NCI-H2227 (cell line): Measurements from ENCODE around the gene SLC35D3.
A peak's percentile ranks its signal among the peaks of the same experiment; 100 is the strongest.
"Not testable (repeated sequence)": the region's sequence is repeated elsewhere in the genome, so short reads cannot be mapped to it uniquely, and the experiment has no call there.

Source experiments
- DNase-seq: peaks from one replicate; lab custom pipeline; 2025; ENCODE audit not compliant: unreplicated experiment; lab: John Stamatoyannopoulos, UW

Gene SLC35D3, protein sequence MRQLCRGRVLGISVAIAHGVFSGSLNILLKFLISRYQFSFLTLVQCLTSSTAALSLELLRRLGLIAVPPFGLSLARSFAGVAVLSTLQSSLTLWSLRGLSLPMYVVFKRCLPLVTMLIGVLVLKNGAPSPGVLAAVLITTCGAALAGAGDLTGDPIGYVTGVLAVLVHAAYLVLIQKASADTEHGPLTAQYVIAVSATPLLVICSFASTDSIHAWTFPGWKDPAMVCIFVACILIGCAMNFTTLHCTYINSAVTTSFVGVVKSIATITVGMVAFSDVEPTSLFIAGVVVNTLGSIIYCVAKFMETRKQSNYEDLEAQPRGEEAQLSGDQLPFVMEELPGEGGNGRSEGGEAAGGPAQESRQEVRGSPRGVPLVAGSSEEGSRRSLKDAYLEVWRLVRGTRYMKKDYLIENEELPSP

GRCh38 chr6:136921936-136922684 lies at the start of gene SLC35D3:
Gene SLC35D3, plus strand, starts transcription at chr6:136922301. Its CDS starts 128 bp downstream, at chr6:136922429.
- no peak for DNase-seq

- DNase-seq, result peak; percentile 14
Observed at GRCh38 chr6:136873748-136874147, 48.4 kb upstream of the SLC35D3 start.

GRCh38 chr6:136876469-136876868 lies 45.6 kb upstream of the SLC35D3 start:
- DNase-seq, result not testable (repeated sequence)

GRCh38 chr6:136880748-136881460 lies 41.2 kb upstream of the SLC35D3 start:
- DNase-seq, result no peak

DNA sequence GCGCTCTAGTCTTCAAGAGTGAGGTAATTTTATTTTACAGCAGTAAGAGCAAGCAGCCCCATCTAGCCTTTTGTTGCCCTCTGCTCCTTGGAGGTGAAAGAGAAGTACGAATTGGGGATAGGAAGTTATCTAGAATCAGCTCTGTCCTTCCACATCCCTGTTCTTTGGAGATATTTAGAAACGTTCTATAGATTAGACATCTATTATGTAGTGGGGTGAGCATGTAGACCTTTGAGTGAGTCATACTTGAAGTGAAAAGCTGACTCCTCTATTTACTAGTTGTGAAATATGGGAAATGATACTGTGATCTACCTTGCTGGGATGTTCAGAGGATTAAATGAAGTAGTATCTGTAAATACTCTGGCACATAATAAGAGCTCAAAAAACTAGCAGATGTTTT lies 36.0 kb upstream of the SLC35D3 start:
- DNase-seq, result no peak

GRCh38 chr6:136887953-136888352 lies 34.1 kb upstream of the SLC35D3 start:
- DNase-seq, result no peak

DNA sequence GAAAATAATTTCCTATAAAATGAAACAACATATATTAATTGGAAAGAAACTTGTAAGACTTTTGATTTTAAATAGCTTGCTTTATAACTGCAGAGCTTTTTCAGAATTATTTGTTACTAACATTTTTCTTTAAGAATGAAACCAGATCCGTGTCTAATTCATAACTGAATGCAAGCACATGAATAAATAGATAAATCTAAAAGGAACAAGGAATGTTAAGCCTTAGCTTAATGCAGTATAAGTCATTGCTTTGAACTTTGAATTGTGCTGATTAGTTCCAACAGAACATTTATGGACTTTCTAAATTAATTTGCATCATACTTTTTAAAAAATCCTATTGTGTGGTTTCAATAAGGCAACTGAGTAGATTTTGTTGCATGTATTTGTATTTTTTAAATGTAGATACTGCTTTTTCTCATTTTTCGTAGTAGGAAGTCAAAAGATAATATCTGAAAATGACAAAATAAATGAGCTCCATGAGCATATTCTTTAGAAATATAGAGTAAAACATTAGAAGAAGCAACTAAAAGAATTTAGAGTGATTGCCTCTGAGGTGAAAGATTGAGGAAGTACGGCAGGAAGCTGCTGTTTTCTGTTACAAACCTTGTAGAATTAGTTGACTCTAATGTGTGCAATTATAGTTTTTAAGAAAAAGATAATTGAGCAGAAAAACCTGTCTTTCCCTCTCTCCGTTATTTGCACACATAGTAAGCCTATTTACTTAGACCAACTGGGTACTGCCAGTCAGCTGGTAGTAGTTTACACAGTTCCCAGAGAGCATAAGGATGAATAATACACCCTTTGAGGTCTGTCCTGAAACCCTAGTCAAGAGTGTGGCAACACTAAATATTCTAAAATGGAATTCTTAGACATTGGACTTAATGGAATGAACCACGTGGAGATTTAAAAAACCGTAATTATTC lies 32.6 kb upstream of the SLC35D3 start:
- no peak for DNase-seq

GRCh38 chr6:136890194-136890839 lies 31.8 kb upstream of the SLC35D3 start:
- no peak for DNase-seq

DNA sequence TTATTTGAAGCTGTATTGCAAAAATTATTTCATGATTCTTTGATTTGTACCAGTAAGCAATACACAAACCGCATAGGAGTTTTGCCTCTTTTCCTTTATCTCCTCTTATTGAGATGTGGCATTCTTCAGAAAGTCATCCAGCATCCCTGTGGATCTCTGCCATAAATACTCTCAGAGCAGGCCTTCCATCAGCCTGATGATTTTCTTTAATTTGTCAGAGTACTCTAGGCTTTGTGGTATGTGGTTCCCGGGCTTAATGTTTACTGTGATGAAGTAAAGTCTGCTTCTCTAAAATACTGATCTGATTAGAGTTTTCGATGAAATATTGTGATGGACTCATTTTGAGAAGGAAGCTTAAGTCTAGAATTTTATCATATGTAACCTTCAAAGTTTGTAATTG lies 31.1 kb upstream of the SLC35D3 start:
- no peak for DNase-seq

- no peak for DNase-seq
Observed at GRCh38 chr6:136893187-136893586, 28.9 kb upstream of the SLC35D3 start.

GRCh38 chr6:136895901-136896300 lies 26.2 kb upstream of the SLC35D3 start:
- DNase-seq, result no peak

DNA sequence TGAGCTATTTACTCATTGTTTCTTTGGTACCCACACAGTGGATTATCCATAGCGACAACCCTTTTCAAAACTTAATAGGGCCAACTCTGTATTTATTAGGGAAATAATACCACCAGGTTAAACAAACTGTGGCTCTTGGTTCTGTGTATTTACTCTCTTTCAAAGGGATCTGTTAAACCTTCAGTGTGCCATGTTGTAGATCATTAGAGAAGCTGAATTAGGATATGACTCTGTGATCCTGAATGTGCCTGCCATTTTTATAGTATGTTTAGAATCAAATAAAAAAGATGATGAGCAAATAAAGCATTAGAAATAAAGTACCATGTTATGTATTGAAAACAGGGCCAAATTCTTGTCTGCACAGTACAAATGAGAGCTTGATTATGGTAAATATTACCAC lies 25.0 kb upstream of the SLC35D3 start:
- no peak for DNase-seq

DNA sequence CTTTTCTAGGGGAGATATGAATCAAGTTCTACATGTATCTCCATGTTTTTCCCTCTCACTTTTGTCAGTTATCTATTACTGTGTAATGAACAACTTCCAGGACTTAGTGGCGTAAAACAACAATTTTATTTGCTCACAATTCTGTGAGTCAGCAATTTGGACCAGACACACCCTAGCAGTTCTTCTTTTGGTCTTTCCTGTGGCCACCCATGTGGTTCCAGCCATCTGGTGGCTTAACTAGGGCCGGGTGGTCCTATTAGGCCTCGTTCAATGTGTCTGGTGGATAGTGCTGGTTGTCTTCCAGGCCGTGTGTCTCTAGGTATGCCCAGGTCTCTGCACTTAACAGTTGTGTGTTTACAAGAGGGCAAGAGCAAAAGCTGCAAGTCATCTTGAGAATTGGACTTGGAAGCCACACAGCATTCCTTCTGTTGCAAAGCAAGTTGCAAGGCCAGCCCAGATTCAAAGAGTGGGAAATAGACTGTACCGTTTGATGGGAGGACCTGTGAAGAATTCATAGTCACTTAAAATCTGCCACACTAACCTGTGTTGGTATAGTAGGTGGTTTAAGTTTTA lies 20.8 kb upstream of the SLC35D3 start:
- DNase-seq, result no peak

DNA sequence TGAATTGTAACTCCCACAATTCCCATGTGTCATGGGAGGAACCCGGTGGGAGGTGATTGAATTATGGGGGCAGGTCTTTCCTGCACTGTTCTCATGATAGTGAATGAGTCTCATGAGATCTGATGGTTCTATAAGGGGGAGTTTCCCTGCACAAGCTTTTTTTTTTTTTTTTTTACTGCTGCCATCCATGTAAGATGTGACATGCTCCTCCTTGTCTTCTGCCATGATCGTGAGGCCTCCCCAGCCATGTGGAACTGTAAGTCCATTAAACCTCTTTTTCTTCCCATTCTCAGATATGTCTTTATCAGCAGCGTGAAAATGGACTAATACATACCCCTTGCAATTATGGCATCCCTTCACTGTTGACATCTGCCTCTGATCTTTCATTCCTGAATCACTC lies 17.6 kb upstream of the SLC35D3 start:
- DNase-seq, result not testable (repeated sequence)

GRCh38 chr6:136914947-136915346 lies 7.2 kb upstream of the SLC35D3 start:
- DNase-seq, result no peak

DNA sequence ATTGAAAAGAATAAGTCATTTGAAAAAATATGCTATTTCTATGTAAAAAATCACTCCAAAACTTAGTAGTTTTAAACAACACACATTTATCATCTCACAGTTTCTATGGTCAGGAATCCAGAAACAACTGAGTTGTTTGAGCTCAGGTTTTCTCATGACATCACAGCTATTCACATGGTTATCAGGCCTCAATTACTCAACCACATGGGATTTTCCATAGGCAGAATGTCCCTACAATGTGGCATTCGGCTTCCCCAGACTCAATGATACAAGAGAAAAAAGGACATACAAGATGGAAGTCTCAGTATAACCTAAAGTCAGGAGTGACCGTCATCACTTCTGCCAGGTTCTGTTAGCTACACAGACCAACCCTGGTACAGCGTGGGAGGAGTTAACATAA lies 3.4 kb upstream of the SLC35D3 start:
- DNase-seq, result no peak

- no peak for DNase-seq
Observed at GRCh38 chr6:136920216-136920615, 1.9 kb upstream of the SLC35D3 start.

DNA sequence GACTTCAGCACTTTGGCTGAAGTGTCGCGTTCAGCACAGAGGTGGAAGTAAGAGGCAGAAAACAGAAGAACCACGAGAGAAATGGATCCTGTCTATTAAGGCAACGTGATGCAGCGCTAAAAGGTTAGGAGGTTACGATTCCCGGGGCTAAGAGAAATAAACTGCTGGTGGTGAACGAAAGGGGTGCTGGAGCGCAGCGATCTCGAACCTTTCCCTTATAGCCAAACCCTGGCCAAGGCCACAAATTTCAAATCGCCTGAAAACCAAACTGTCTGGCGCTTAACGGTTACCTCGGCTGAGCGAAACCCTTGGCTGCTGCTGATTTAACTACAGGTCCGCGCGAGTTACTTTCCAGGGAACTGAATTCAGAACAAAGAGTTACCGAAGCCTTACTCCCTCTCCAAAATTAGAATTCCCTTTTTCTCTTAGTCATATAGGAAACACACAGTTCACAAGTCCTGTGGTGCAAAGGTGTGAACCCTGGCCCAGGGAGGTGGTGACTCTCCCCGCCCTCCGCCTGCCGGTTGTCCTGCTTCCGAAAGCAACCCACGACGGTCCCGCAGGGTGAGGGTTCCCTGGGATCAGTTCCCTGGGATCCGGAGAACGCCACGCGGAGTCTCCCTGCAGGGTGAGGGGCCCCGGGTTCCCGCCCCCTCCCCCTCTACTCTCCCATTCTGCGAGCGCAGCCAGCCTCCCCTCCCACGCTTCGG lies 1.3 kb upstream of the SLC35D3 start:
- DNase-seq, result no peak

DNA sequence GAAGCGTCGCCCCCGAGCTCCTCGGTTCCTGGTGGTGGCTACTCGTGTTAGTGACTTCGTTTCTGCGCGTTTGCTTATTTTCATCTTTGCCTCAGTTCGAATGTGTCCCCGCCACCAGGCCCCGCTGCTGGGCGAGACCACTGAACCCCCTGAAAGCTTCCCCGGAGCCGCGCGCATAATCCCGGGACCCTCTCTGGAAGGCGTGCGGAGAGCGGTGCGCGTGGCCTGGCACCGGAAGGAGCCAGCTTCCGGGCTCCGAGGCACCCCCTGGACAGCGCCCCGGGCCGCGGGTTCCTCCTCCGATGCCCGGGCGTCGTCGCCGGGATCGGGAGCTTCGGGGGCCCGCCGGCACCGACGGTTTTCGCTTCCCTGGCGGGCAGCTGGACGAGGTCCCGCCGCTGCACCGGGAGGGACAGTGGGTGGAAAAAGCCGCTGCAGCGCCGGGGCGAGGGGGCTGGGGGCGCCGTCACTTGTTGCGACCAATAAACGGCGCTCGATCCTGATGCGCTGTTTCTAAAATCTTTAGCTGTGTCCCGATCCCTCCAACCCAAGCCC lies 643 bp upstream of the SLC35D3 start:
- DNase-seq, result peak; percentile 2
